ENCODE measurements around the gene OR2L3.
"Not testable (repeated sequence)": the region's sequence is repeated elsewhere in the genome, so short reads cannot be mapped to it uniquely, and the experiment has no call there.

The OR2L3 gene

GRCh38 chr1:248046536-248046935, at the start of gene OR2L3:
Gene OR2L3, plus strand, starts transcription at chr1:248046836. Its CDS starts 13,846 bp downstream, at chr1:248060682.
- Mint-ChIP-seq H3K36me3 (ENCODE audit: low read depth) (no peaks in the 10 kb centered on the region), H3K9me3 (peaks cover 27% of the 10 kb centered on the region), H3K27ac (no peak within 1 kb of the TSS), H3K4me1 (ENCODE audit: low read depth) (no peaks in the 10 kb centered on the region), H3K27me3 (ENCODE audit: low read depth) (no peaks in the 10 kb centered on the region), H3K4me3 (no peak within 1 kb of the TSS)

GRCh38 chr1:247998811-247999210, 47.8 kb upstream of the OR2L3 start:
- Mint-ChIP-seq H3K4me3 (no peak overlapping the region), H3K4me1 (ENCODE audit: low read depth) (no peaks in the 10 kb centered on the region), H3K9me3 (no peaks in the 10 kb centered on the region), H3K27me3 (ENCODE audit: low read depth) (no peaks in the 10 kb centered on the region), H3K27ac (no peak overlapping the region), H3K36me3 (ENCODE audit: low read depth) (no peaks in the 10 kb centered on the region)

GRCh38 chr1:248000169-248000568, 46.5 kb upstream of the OR2L3 start:
- no peaks in the 10 kb centered on the region for H3K36me3 Mint-ChIP-seq (ENCODE audit: low read depth)
- no peak overlapping the region for H3K4me3 Mint-ChIP-seq
- H3K4me1 Mint-ChIP-seq (ENCODE audit: low read depth): no peaks in the 10 kb centered on the region
- no peaks in the 10 kb centered on the region for H3K9me3 Mint-ChIP-seq
- no peaks in the 10 kb centered on the region for H3K27me3 Mint-ChIP-seq (ENCODE audit: low read depth)
- no peak overlapping the region for H3K27ac Mint-ChIP-seq

- Mint-ChIP-seq H3K36me3 (ENCODE audit: low read depth) (peaks cover 4% of the 10 kb centered on the region), H3K9me3 (peaks cover 41% of the 10 kb centered on the region), H3K4me1 (ENCODE audit: low read depth) (no peaks in the 10 kb centered on the region), H3K27me3 (ENCODE audit: low read depth) (no peaks in the 10 kb centered on the region), H3K4me3 (no peak overlapping the region), H3K27ac (no peak overlapping the region)
Measured at GRCh38 chr1:248007778-248008177, 38.9 kb upstream of the OR2L3 start.

GRCh38 chr1:248009681-248010080, 37.0 kb upstream of the OR2L3 start:
- Mint-ChIP-seq H3K36me3 (ENCODE audit: low read depth) (peaks cover 4% of the 10 kb centered on the region), H3K4me1 (ENCODE audit: low read depth) (no peaks in the 10 kb centered on the region), H3K27ac (no peak overlapping the region), H3K9me3 (peaks cover 41% of the 10 kb centered on the region), H3K27me3 (ENCODE audit: low read depth) (no peaks in the 10 kb centered on the region), H3K4me3 (no peak overlapping the region)

- Mint-ChIP-seq H3K27me3 (ENCODE audit: low read depth) (no peaks in the 10 kb centered on the region), H3K4me3 (no peak within 1 kb of the TSS), H3K27ac (no peak within 1 kb of the TSS), H3K4me1 (ENCODE audit: low read depth) (no peaks in the 10 kb centered on the region), H3K36me3 (ENCODE audit: low read depth) (peaks cover 4% of the 10 kb centered on the region), H3K9me3 (peaks cover 38% of the 10 kb centered on the region)
Measured at GRCh38 chr1:248013229-248013710, 33.4 kb upstream of the OR2L3 start, which contains the start of gene OR2L5. Gene OR2L5, plus strand, starts transcription at chr1:248013660. Its CDS starts 8,288 bp downstream, at chr1:248021948.

GRCh38 chr1:248015803-248016202, 30.8 kb upstream of the OR2L3 start:
- Mint-ChIP-seq H3K27me3 (ENCODE audit: low read depth) (no peaks in the 10 kb centered on the region), H3K4me1 (ENCODE audit: low read depth) (no peaks in the 10 kb centered on the region), H3K9me3 (peaks cover 18% of the 10 kb centered on the region), H3K36me3 (ENCODE audit: low read depth) (no peaks in the 10 kb centered on the region), H3K4me3 (no peak overlapping the region), H3K27ac (no peak overlapping the region)

GRCh38 chr1:248029770-248030169, 16.9 kb upstream of the OR2L3 start, which contains the start of gene OR2L2:
Gene OR2L2, plus strand, starts transcription at chr1:248030070. Its CDS starts 8,198 bp downstream, at chr1:248038268.
- Mint-ChIP-seq H3K9me3 (peaks cover 30% of the 10 kb centered on the region), H3K27ac (no peak within 1 kb of the TSS), H3K27me3 (ENCODE audit: low read depth) (no peaks in the 10 kb centered on the region), H3K4me1 (ENCODE audit: low read depth) (no peaks in the 10 kb centered on the region), H3K4me3 (no peak within 1 kb of the TSS), H3K36me3 (ENCODE audit: low read depth) (no peaks in the 10 kb centered on the region)

GRCh38 chr1:248045209-248045608, 1.4 kb upstream of the OR2L3 start:
- Mint-ChIP-seq H3K27me3 (ENCODE audit: low read depth) (no peaks in the 10 kb centered on the region), H3K4me3 (no peak overlapping the region), H3K36me3 (ENCODE audit: low read depth) (no peaks in the 10 kb centered on the region), H3K9me3 (peaks cover 30% of the 10 kb centered on the region), H3K27ac (no peak overlapping the region), H3K4me1 (ENCODE audit: low read depth) (no peaks in the 10 kb centered on the region)

- H3K4me1 Mint-ChIP-seq (ENCODE audit: low read depth): no peaks in the 10 kb centered on the region
- no peak overlapping the region for H3K4me3 Mint-ChIP-seq
- H3K27me3 Mint-ChIP-seq (ENCODE audit: low read depth): no peaks in the 10 kb centered on the region
- H3K27ac Mint-ChIP-seq: no peak overlapping the region
- H3K36me3 Mint-ChIP-seq (ENCODE audit: low read depth): no peaks in the 10 kb centered on the region
- H3K9me3 Mint-ChIP-seq: peaks cover 27% of the 10 kb centered on the region
Measured at GRCh38 chr1:248047008-248047407, 372 bp downstream of the OR2L3 start.

GRCh38 chr1:248054671-248055070, 8.0 kb downstream of the OR2L3 start:
- Mint-ChIP-seq H3K36me3 (ENCODE audit: low read depth) (no peaks in the 10 kb centered on the region), H3K4me3 (no peak overlapping the region), H3K27ac (no peak overlapping the region), H3K9me3 (peaks cover 5% of the 10 kb centered on the region), H3K27me3 (ENCODE audit: low read depth) (no peaks in the 10 kb centered on the region), H3K4me1 (ENCODE audit: low read depth) (no peaks in the 10 kb centered on the region)

GRCh38 chr1:248055261-248055660, 8.6 kb downstream of the OR2L3 start:
- H3K4me3 Mint-ChIP-seq: no peak overlapping the region
- H3K9me3 Mint-ChIP-seq: peaks cover 5% of the 10 kb centered on the region
- no peaks in the 10 kb centered on the region for H3K27me3 Mint-ChIP-seq (ENCODE audit: low read depth)
- H3K4me1 Mint-ChIP-seq (ENCODE audit: low read depth): no peaks in the 10 kb centered on the region
- no peak overlapping the region for H3K27ac Mint-ChIP-seq
- no peaks in the 10 kb centered on the region for H3K36me3 Mint-ChIP-seq (ENCODE audit: low read depth)

- Mint-ChIP-seq H3K4me3 (no peak overlapping the region), H3K27me3 (ENCODE audit: low read depth) (no peaks in the 10 kb centered on the region)
Measured at GRCh38 chr1:248065071-248065470, 18.4 kb downstream of the OR2L3 start.

GRCh38 chr1:248065604-248066003, 19.0 kb downstream of the OR2L3 start:
- no peaks in the 10 kb centered on the region for H3K27me3 Mint-ChIP-seq (ENCODE audit: low read depth)
- no peaks in the 10 kb centered on the region for H3K36me3 Mint-ChIP-seq (ENCODE audit: low read depth)
- H3K4me3 Mint-ChIP-seq: no peak overlapping the region
- peaks cover 17% of the 10 kb centered on the region for H3K9me3 Mint-ChIP-seq
- H3K4me1 Mint-ChIP-seq (ENCODE audit: low read depth): no peaks in the 10 kb centered on the region
- no peak overlapping the region for H3K27ac Mint-ChIP-seq

More at GRCh38 chr1:248065071-248065470, 18.4 kb downstream of the OR2L3 start:
- peaks cover 17% of the 10 kb centered on the region for H3K9me3 Mint-ChIP-seq
- no peaks in the 10 kb centered on the region for H3K4me1 Mint-ChIP-seq (ENCODE audit: low read depth)
- no peak overlapping the region for H3K27ac Mint-ChIP-seq
- no peaks in the 10 kb centered on the region for H3K36me3 Mint-ChIP-seq (ENCODE audit: low read depth)

- H3K4me1 Mint-ChIP-seq (ENCODE audit: low read depth); H3K4me3 Mint-ChIP-seq: not testable (repeated sequence)
Measured at GRCh38 chr1:248083864-248084263, 37.2 kb downstream of the OR2L3 start.

GRCh38 chr1:248094884-248095283, 48.2 kb downstream of the OR2L3 start, which contains the start of gene OR2L13:
Gene OR2L13, plus strand, starts transcription at chr1:248095184. Its CDS starts 4,192 bp downstream, at chr1:248099376.
- Mint-ChIP-seq H3K27ac (no peak within 1 kb of the TSS), H3K27me3 (ENCODE audit: low read depth) (no peaks in the 10 kb centered on the region), H3K36me3 (ENCODE audit: low read depth) (no peaks in the 10 kb centered on the region), H3K4me1 (ENCODE audit: low read depth) (no peaks in the 10 kb centered on the region), H3K9me3 (peaks cover 11% of the 10 kb centered on the region), H3K4me3 (no peak within 1 kb of the TSS)

More at GRCh38 chr1:248083864-248084263, 37.2 kb downstream of the OR2L3 start:
- not testable (repeated sequence) for H3K36me3 Mint-ChIP-seq (ENCODE audit: low read depth); H3K27ac Mint-ChIP-seq; H3K27me3 Mint-ChIP-seq (ENCODE audit: low read depth)
- H3K9me3 Mint-ChIP-seq: peaks cover 14% of the 10 kb centered on the region

All from T-helper 1 cell treated with Interleukin-12 subunit alpha and Interleukin-12 subunit beta and Interleukin-4 antibody, amounts not matched to agents 30 μg/mL and 1 μg/mL, for 36 hours (primary cell).